Neuronal stem cell (in vitro differentiated cells): Measurements from ENCODE around the gene RAPGEF2.

Source experiments
- DNase-seq: peaks from one replicate; pipeline ENCODE4 v3.0.0-alpha.2; 2013; ENCODE audit warnings: low spot score
- H2AFZ ChIP-seq: one replicate; pipeline ENCODE4 v1.6.1; 2013; ENCODE audit warnings: mild to moderate bottlenecking, low read length, inconsistent platforms
- H2AK5ac ChIP-seq: 2 replicates; pipeline ENCODE4 v1.6.1; 2013; ENCODE audit warnings: low read depth, mild to moderate bottlenecking, inconsistent platforms, low read length, moderate library complexity, mixed read lengths
- H2BK120ac ChIP-seq: 2 replicates; pipeline ENCODE4 v1.6.1; 2013; ENCODE audit warnings: low read depth, mild to moderate bottlenecking, inconsistent platforms, low read length, moderate library complexity, mixed read lengths
- H2BK12ac ChIP-seq: one replicate; pipeline ENCODE4 v1.6.1; 2013; ENCODE audit warnings: low read length, inconsistent platforms
- H2BK15ac ChIP-seq: 2 replicates; pipeline ENCODE4 v1.6.1; 2013; ENCODE audit warnings: mild to moderate bottlenecking, low read length, inconsistent platforms, mixed read lengths
- H2BK5ac ChIP-seq: one replicate; pipeline ENCODE4 v1.6.1; 2013; ENCODE audit warnings: inconsistent platforms, mild to moderate bottlenecking, low read length, moderate library complexity
- H3K14ac ChIP-seq: one replicate; pipeline ENCODE4 v1.6.1; 2013; ENCODE audit warnings: low read length, inconsistent platforms
- H3K18ac ChIP-seq: 2 replicates; pipeline ENCODE4 v1.6.1; 2013; ENCODE audit warnings: low read length, inconsistent platforms
- H3K23ac ChIP-seq: 2 replicates; pipeline ENCODE4 v1.6.1; 2013; ENCODE audit warnings: low read depth, mild to moderate bottlenecking, mixed read lengths, low read length, inconsistent platforms; ENCODE audit not compliant: poor library complexity
- H3K27ac ChIP-seq: replicated peaks from 3 replicates; pipeline ENCODE4 v1.5.1; 2013; ENCODE audit warnings: low read length, inconsistent platforms
- H3K27me3 ChIP-seq, 3 experiments: 2 replicates each; pipeline ENCODE4 v1.6.1; 2013; ENCODE audit warnings: low read length in 3 of 3, mild to moderate bottlenecking in 2 of 3, inconsistent platforms in 1 of 3, low read depth in 1 of 3, mixed read lengths in 1 of 3, moderate library complexity in 1 of 3; ENCODE audit not compliant: control insufficient read depth in 3 of 3, insufficient read depth in 3 of 3
- H3K36me3 ChIP-seq, 2 donors: replicated peaks in 1 of 2; 2 replicates each; pipeline ENCODE4 v1.6.1; 2013; ENCODE audit warnings: low read length in 2 of 2; ENCODE audit not compliant: control insufficient read depth in 2 of 2, insufficient read depth in 2 of 2
- H3K4ac ChIP-seq: 2 replicates; pipeline ENCODE4 v1.6.1; 2013; ENCODE audit warnings: inconsistent platforms, mild to moderate bottlenecking, low read length, moderate library complexity
- H3K4me1 ChIP-seq, 2 donors: 1 replicate in 1 of 2; 2 replicates in 1 of 2; pipeline ENCODE4 v1.6.1; 2013; ENCODE audit warnings: low read length in 2 of 2, low read depth in 1 of 2; ENCODE audit not compliant: control insufficient read depth in 2 of 2, insufficient read depth in 1 of 2
- H3K4me2 ChIP-seq: one replicate; pipeline ENCODE4 v1.6.1; 2013; ENCODE audit warnings: mild to moderate bottlenecking, low read length, inconsistent platforms; ENCODE audit not compliant: insufficient read depth, poor library complexity, severe bottlenecking
- H3K4me3 ChIP-seq, 2 donors: 2 replicates each; pipeline ENCODE4 v1.5.1; 2013; ENCODE audit warnings: low read length in 2 of 2, mild to moderate bottlenecking in 2 of 2, inconsistent platforms in 1 of 2, moderate library complexity in 1 of 2
- H3K79me1 ChIP-seq: one replicate; pipeline ENCODE4 v1.6.1; 2013; ENCODE audit warnings: low read depth, mild to moderate bottlenecking, inconsistent platforms, low read length, moderate library complexity
- H3K9ac ChIP-seq: one replicate; pipeline ENCODE4 v1.6.1; 2013; ENCODE audit warnings: mild to moderate bottlenecking, low read depth, low read length, inconsistent platforms; ENCODE audit not compliant: poor library complexity
- H3K9me3 ChIP-seq, 2 donors: replicated peaks in 1 of 2; 2 replicates each; pipeline versions ENCODE3 to v1.6.1; 2013; ENCODE audit warnings: low read length in 2 of 2, mild to moderate bottlenecking in 2 of 2, inconsistent platforms in 1 of 2, low read depth in 1 of 2, mixed read lengths in 1 of 2, moderate library complexity in 1 of 2; ENCODE audit not compliant: control insufficient read depth in 2 of 2, insufficient read depth in 1 of 2
- H4K8ac ChIP-seq: one replicate; pipeline ENCODE4 v1.6.1; 2013; ENCODE audit warnings: low read depth, mild to moderate bottlenecking, inconsistent platforms, low read length, moderate library complexity
- H4K91ac ChIP-seq: one replicate; pipeline ENCODE4 v1.6.1; 2013; ENCODE audit warnings: low read length, low read depth, mild to moderate bottlenecking, inconsistent platforms; ENCODE audit not compliant: poor library complexity
- WGBS, 2 donors: extraction: QIAGEN DNeasy Blood & Tissue Kit; methylation state at CpG; one replicate each; pipeline ENCODE4 v1.1.7; 2013; ENCODE audit warnings: missing lambda C conversion rate in 2 of 2, mixed read lengths in 1 of 2; ENCODE audit not compliant: insufficient read length in 2 of 2, insufficient replicate concordance in 1 of 2; ENCODE audit errors: extremely low coverage in 2 of 2; 5-methylcytosine and 5-hydroxymethylcytosine counted together

RAPGEF2 gene

GRCh38 chr4:159097785-159098184 lies 5.1 kb upstream of the RAPGEF2 start:
- Histone ChIP-seq H3K9me3 (no peaks in the 10 kb centered on the region), H3K4me2 (no peak overlapping the region), H2BK120ac (no peak overlapping the region), H3K4me1 (peaks cover 4% of the 10 kb centered on the region in 2 donors), H4K8ac (no peak overlapping the region), H3K9ac (no peak overlapping the region), H3K4ac (no peak overlapping the region), H2BK5ac (no peak overlapping the region), H3K27ac (no peak overlapping the region), H2AK5ac (no peak overlapping the region), H3K4me3 (no peak overlapping the region), H3K36me3 (no peaks in the 10 kb centered on the region), H3K18ac (no peak overlapping the region), H2BK15ac (no peak overlapping the region), H3K14ac (no peak overlapping the region), H4K91ac (no peak overlapping the region), H2BK12ac (no peak overlapping the region), H3K79me1 (no peaks in the 10 kb centered on the region), H3K27me3 (peaks cover 0 to 11% (median 8%) of the 10 kb centered on the region in 3 experiments), H2AFZ (peak overlapping the region; percentile 46), H3K23ac (no peak overlapping the region)
- DNase-seq, result no peak
- no CpG with 5 or more reads among the region's 1 CpG for WGBS, 2 donors

- Histone ChIP-seq H3K79me1 (peaks cover under 1% of the 10 kb centered on the region), H2BK120ac (no peak overlapping the region), H3K14ac (no peak overlapping the region), H3K18ac (no peak overlapping the region), H3K36me3 (no peaks in the 10 kb centered on the region), H3K27me3 (peaks cover 0 to 11% (median 8%) of the 10 kb centered on the region in 3 experiments), H3K23ac (no peak overlapping the region), H4K91ac (no peak overlapping the region), H4K8ac (no peak overlapping the region), H3K9ac (no peak overlapping the region), H2AK5ac (no peak overlapping the region), H3K4ac (no peak overlapping the region), H2BK12ac (no peak overlapping the region), H3K4me3 (no peak overlapping the region), H3K4me2 (no peak overlapping the region), H2AFZ (peak overlapping the region; percentile 13), H3K27ac (no peak overlapping the region), H3K4me1 (peaks cover 4% of the 10 kb centered on the region in 2 donors), H2BK15ac (no peak overlapping the region), H3K9me3 (no peaks in the 10 kb centered on the region), H2BK5ac (no peak overlapping the region)
- no peak for DNase-seq
Measured at GRCh38 chr4:159098482-159099127, 4.3 kb upstream of the RAPGEF2 start.

GRCh38 chr4:159101988-159102621 lies 774 bp upstream of the RAPGEF2 start:
- H2BK15ac ChIP-seq, result peak overlapping the region; percentile 43
- H2BK12ac ChIP-seq, result no peak overlapping the region
- no CpG with 5 or more reads among the region's 14 CpGs for WGBS, 2 donors
- H3K4ac ChIP-seq, result no peak overlapping the region
- peaks cover 1% of the 10 kb centered on the region for H3K79me1 ChIP-seq
- no peaks in the 10 kb centered on the region for H3K36me3 ChIP-seq
- peak overlapping the region; percentile 96 for H3K4me2 ChIP-seq
- no peak overlapping the region for H3K9ac ChIP-seq
- peaks cover 0 to 11% (median 8%) of the 10 kb centered on the region in 3 experiments for H3K27me3 ChIP-seq
- H3K4me1 ChIP-seq, result peaks cover 14 to 17% of the 10 kb centered on the region in 2 donors
- H2AFZ ChIP-seq, result peak overlapping the region; percentile 97
- H3K27ac ChIP-seq, result no peak overlapping the region
- H3K18ac ChIP-seq, result peak overlapping the region; percentile 75
- no peaks in the 10 kb centered on the region for H3K9me3 ChIP-seq
- H2AK5ac ChIP-seq, result no peak overlapping the region
- H4K8ac ChIP-seq, result no peak overlapping the region
- peak overlapping the region; percentile 78 for H3K14ac ChIP-seq
- H3K4me3 ChIP-seq, result peak overlapping the region; percentile 86 to 92
- H2BK5ac ChIP-seq, result no peak overlapping the region
- H4K91ac ChIP-seq, result no peak overlapping the region
- no peak overlapping the region for H2BK120ac ChIP-seq
- no peak for DNase-seq
- H3K23ac ChIP-seq, result peak overlapping the region; percentile 77

- Histone ChIP-seq H4K8ac (no peak overlapping the region), H3K4me1 (peaks cover 14 to 17% of the 10 kb centered on the region in 2 donors), H2AFZ (peak overlapping the region; percentile 97), H3K18ac (peak overlapping the region; percentile 96), H3K4me2 (peak overlapping the region; percentile 60), H3K79me1 (peaks cover 1% of the 10 kb centered on the region), H3K4me3 (peak overlapping the region; percentile 86 to 99), H3K14ac (peak overlapping the region; percentile 94), H3K36me3 (no peaks in the 10 kb centered on the region), H2AK5ac (no peak overlapping the region), H3K4ac (peak overlapping the region; percentile 40), H3K27ac (peak overlapping the region; percentile 78), H2BK5ac (peak overlapping the region; percentile 91), H2BK120ac (no peak overlapping the region), H3K27me3 (peaks cover 0 to 11% (median 8%) of the 10 kb centered on the region in 3 experiments), H2BK12ac (no peak overlapping the region), H2BK15ac (peak overlapping the region; percentile 63), H4K91ac (no peak overlapping the region), H3K23ac (peak overlapping the region; percentile 87), H3K9ac (peak overlapping the region; percentile 94), H3K9me3 (no peaks in the 10 kb centered on the region)
- WGBS, 2 donors, result no CpG with 5 or more reads among the region's 72 CpGs
- peak; percentile 60 for DNase-seq
Measured at GRCh38 chr4:159103384-159103990, 608 bp downstream of the RAPGEF2 start.
